Right forelimb (tissue), 1 donor: ENCODE measurements around the gene UCMA.

ENCODE experiments used
- DNase-seq: peaks from one replicate; pipeline ENCODE4 v3.0.0-alpha.2; 2018

UCMA gene

GRCh38 chr10:13184730-13185514 is 49.3 kb downstream of the UCMA start:
- no peak for DNase-seq

GRCh38 chr10:13184276-13184675 is 49.9 kb downstream of the UCMA start:
- no peak for DNase-seq

GRCh38 chr10:13183625-13184024 is 50.5 kb downstream of the UCMA start:
- no peak for DNase-seq

- no peak for DNase-seq
These were observed 51.8 kb downstream of the UCMA start for GRCh38 chr10:13182424-13182823.

- no peak for DNase-seq
These were observed 53.4 kb downstream of the UCMA start for GRCh38 chr10:13180788-13181187.

GRCh38 chr10:13173616-13174015 is 60.6 kb downstream of the UCMA start:
- no peak for DNase-seq
